SKM-1 (cell line): ENCODE data around the gene NXPH4.

Experiments
- DNase-seq: peaks from one replicate; lab custom pipeline; 2025; ENCODE audit not compliant: unreplicated experiment; lab: John Stamatoyannopoulos, UW

NXPH4 gene

GRCh38 chr12:57203201-57203600, 13.4 kb upstream of the NXPH4 start:
- no peak for DNase-seq

GRCh38 chr12:57203791-57204190, 12.8 kb upstream of the NXPH4 start:
- DNase-seq = no peak

- DNase-seq = no peak
Measured at GRCh38 chr12:57204454-57204853, 12.1 kb upstream of the NXPH4 start.

- no peak for DNase-seq
Measured at GRCh38 chr12:57205186-57205585, 11.4 kb upstream of the NXPH4 start.

- DNase-seq = no peak
Measured at GRCh38 chr12:57205931-57206330, 10.7 kb upstream of the NXPH4 start.

GRCh38 chr12:57207731-57208630, 8.6 kb upstream of the NXPH4 start:
- DNase-seq = no peak

GRCh38 chr12:57208631-57209282, 7.8 kb upstream of the NXPH4 start:
- no peak for DNase-seq

GRCh38 chr12:57209916-57210315, 6.7 kb upstream of the NXPH4 start:
- DNase-seq = no peak

- DNase-seq = no peak
Measured at GRCh38 chr12:57210461-57210860, 6.1 kb upstream of the NXPH4 start.

GRCh38 chr12:57210926-57211692, 5.5 kb upstream of the NXPH4 start:
- no peak for DNase-seq

GRCh38 chr12:57211791-57212700, 4.5 kb upstream of the NXPH4 start:
- no peak for DNase-seq

GRCh38 chr12:57212701-57213057, 3.9 kb upstream of the NXPH4 start:
- DNase-seq = no peak

- no peak for DNase-seq
Measured at GRCh38 chr12:57213058-57213715, 3.4 kb upstream of the NXPH4 start.

- peak; percentile 8 for DNase-seq
Measured at GRCh38 chr12:57213763-57214397, 2.7 kb upstream of the NXPH4 start.

- no peak for DNase-seq
Measured at GRCh38 chr12:57214398-57214781, 2.2 kb upstream of the NXPH4 start.

- DNase-seq = no peak
Measured at GRCh38 chr12:57215065-57215464, 1.5 kb upstream of the NXPH4 start.

- DNase-seq = no peak
Measured at GRCh38 chr12:57215668-57216013, 953 bp upstream of the NXPH4 start.

GRCh38 chr12:57216921-57217879, 606 bp downstream of the NXPH4 start:
- DNase-seq = no peak
